ENCODE data around the gene ABL1. TPM values are rescaled to one million over a fixed set of nuclear protein-coding genes. Genes with fewer than 3 reads are reported as not detected.

Gene ABL1
- total RNA-seq, 1 donor from 2014 or later = 113 TPM

- Mint-ChIP-seq H3K36me3 (ENCODE audit: low read depth, unreplicated experiment) (peaks cover 23% of the 10 kb centered on the region), H3K4me3 (ENCODE audit: unreplicated experiment) (no peak overlapping the region)
Measured at GRCh38 chr9:130872093-130872492, 37.0 kb downstream of the ABL1 start.

GRCh38 chr9:130872508-130872907 lies 37.5 kb downstream of the ABL1 start:
- no peaks in the 10 kb centered on the region for H3K27me3 Mint-ChIP-seq (ENCODE audit: low read depth, unreplicated experiment)
- Histone ChIP-seq H2AFZ (ENCODE audit: low read depth, low read length) (no peak overlapping the region), H3K79me2 (ENCODE audit: insufficient read depth, low read length) (peaks cover 72% of the 10 kb centered on the region), H3K27me3 (ENCODE audit: insufficient read depth, low read length) (no peaks in the 10 kb centered on the region), H4K20me1 (ENCODE audit: insufficient read depth, low read length) (peaks cover 91% of the 10 kb centered on the region), H3K9me3 (ENCODE audit: insufficient read depth, low read depth, low read length) (no peaks in the 10 kb centered on the region), H3K4me1 (ENCODE audit: insufficient read depth, low read length) (peaks cover 21% of the 10 kb centered on the region), H3K4me3 (ENCODE audit: insufficient read depth, low read depth, low read length) (no peak overlapping the region), H3K9ac (ENCODE audit: low read length) (no peak overlapping the region), H3K36me3 (ENCODE audit: insufficient read depth, low read length) (peaks cover 53% of the 10 kb centered on the region), H3K27ac (ENCODE audit: low read depth, low read length) (no peak overlapping the region), H3K4me2 (ENCODE audit: low read length) (no peak overlapping the region)
- FAIRE-seq = no peak
- DNase-seq (ENCODE audit: low read depth) = no peak
- H3K9me3 Mint-ChIP-seq (ENCODE audit: unreplicated experiment) = no peaks in the 10 kb centered on the region
- peaks cover 23% of the 10 kb centered on the region for H3K36me3 Mint-ChIP-seq (ENCODE audit: low read depth, unreplicated experiment)
- H3K4me1 Mint-ChIP-seq (ENCODE audit: low read depth, unreplicated experiment) = peaks cover 10% of the 10 kb centered on the region
- TF ChIP-seq CTCF (IDR thresholded peaks at IDR 0.05; ENCODE audit: insufficient read depth, low read depth, low read length) (no peak), EZH2 (IDR thresholded peaks at IDR 0.05; ENCODE audit: insufficient read depth, low read length) (no peak)
- H3K4me3 Mint-ChIP-seq (ENCODE audit: unreplicated experiment) = no peak overlapping the region
- no peak overlapping the region for H3K27ac Mint-ChIP-seq (ENCODE audit: unreplicated experiment)

More at GRCh38 chr9:130872093-130872492, 37.0 kb downstream of the ABL1 start:
- no peak for TF ChIP-seq CTCF (IDR thresholded peaks at IDR 0.05; ENCODE audit: insufficient read depth, low read depth, low read length)
- TF ChIP-seq EZH2 (IDR thresholded peaks at IDR 0.05; ENCODE audit: insufficient read depth, low read length) = no peak
- Histone ChIP-seq H3K4me3 (ENCODE audit: insufficient read depth, low read depth, low read length) (no peak overlapping the region), H3K79me2 (ENCODE audit: insufficient read depth, low read length) (peaks cover 76% of the 10 kb centered on the region), H3K9me3 (ENCODE audit: insufficient read depth, low read depth, low read length) (no peaks in the 10 kb centered on the region), H3K27me3 (ENCODE audit: insufficient read depth, low read length) (no peaks in the 10 kb centered on the region), H3K36me3 (ENCODE audit: insufficient read depth, low read length) (peaks cover 53% of the 10 kb centered on the region), H3K4me2 (ENCODE audit: low read length) (no peak overlapping the region), H3K9ac (ENCODE audit: low read length) (no peak overlapping the region), H3K27ac (ENCODE audit: low read depth, low read length) (no peak overlapping the region), H2AFZ (ENCODE audit: low read depth, low read length) (no peak overlapping the region), H3K4me1 (ENCODE audit: insufficient read depth, low read length) (peaks cover 21% of the 10 kb centered on the region), H4K20me1 (ENCODE audit: insufficient read depth, low read length) (peaks cover 91% of the 10 kb centered on the region)
- DNase-seq (ENCODE audit: low read depth) (no peak), FAIRE-seq (no peak)
- H3K9me3 Mint-ChIP-seq (ENCODE audit: unreplicated experiment) = no peaks in the 10 kb centered on the region
- H3K27me3 Mint-ChIP-seq (ENCODE audit: low read depth, unreplicated experiment) = no peaks in the 10 kb centered on the region
- peaks cover 14% of the 10 kb centered on the region for H3K4me1 Mint-ChIP-seq (ENCODE audit: low read depth, unreplicated experiment)
- H3K27ac Mint-ChIP-seq (ENCODE audit: unreplicated experiment) = no peak overlapping the region

GRCh38 chr9:130872912-130873503 lies 38.0 kb downstream of the ABL1 start:
- peaks cover 10% of the 10 kb centered on the region for H3K4me1 Mint-ChIP-seq (ENCODE audit: low read depth, unreplicated experiment)
- Histone ChIP-seq H3K4me1 (ENCODE audit: insufficient read depth, low read length) (peaks cover 21% of the 10 kb centered on the region), H2AFZ (ENCODE audit: low read depth, low read length) (no peak overlapping the region), H3K27ac (ENCODE audit: low read depth, low read length) (no peak overlapping the region), H3K9ac (ENCODE audit: low read length) (no peak overlapping the region), H4K20me1 (ENCODE audit: insufficient read depth, low read length) (peaks cover 87% of the 10 kb centered on the region), H3K4me3 (ENCODE audit: insufficient read depth, low read depth, low read length) (no peak overlapping the region), H3K4me2 (ENCODE audit: low read length) (no peak overlapping the region), H3K79me2 (ENCODE audit: insufficient read depth, low read length) (peaks cover 68% of the 10 kb centered on the region), H3K36me3 (ENCODE audit: insufficient read depth, low read length) (peaks cover 52% of the 10 kb centered on the region), H3K27me3 (ENCODE audit: insufficient read depth, low read length) (no peaks in the 10 kb centered on the region), H3K9me3 (ENCODE audit: insufficient read depth, low read depth, low read length) (no peaks in the 10 kb centered on the region)
- H3K27ac Mint-ChIP-seq (ENCODE audit: unreplicated experiment) = no peak overlapping the region
- no peaks in the 10 kb centered on the region for H3K27me3 Mint-ChIP-seq (ENCODE audit: low read depth, unreplicated experiment)
- no peaks in the 10 kb centered on the region for H3K9me3 Mint-ChIP-seq (ENCODE audit: unreplicated experiment)
- no peak for DNase-seq (ENCODE audit: low read depth)
- no peak for FAIRE-seq
- no peak for TF ChIP-seq EZH2 (IDR thresholded peaks at IDR 0.05; ENCODE audit: insufficient read depth, low read length)
- TF ChIP-seq CTCF (IDR thresholded peaks at IDR 0.05; ENCODE audit: insufficient read depth, low read depth, low read length) = no peak
- H3K36me3 Mint-ChIP-seq (ENCODE audit: low read depth, unreplicated experiment) = peaks cover 23% of the 10 kb centered on the region
- H3K4me3 Mint-ChIP-seq (ENCODE audit: unreplicated experiment) = no peak overlapping the region

Measured in astrocyte (in vitro differentiated cells and primary cell).